ENCODE measurements around the gene FCRL6. TPM values are rescaled to one million over a fixed set of nuclear protein-coding genes. Genes with fewer than 3 reads are reported as not detected.

The FCRL6 gene
- total RNA-seq, 1 experiment from 2014 or later: not detected

DNA sequence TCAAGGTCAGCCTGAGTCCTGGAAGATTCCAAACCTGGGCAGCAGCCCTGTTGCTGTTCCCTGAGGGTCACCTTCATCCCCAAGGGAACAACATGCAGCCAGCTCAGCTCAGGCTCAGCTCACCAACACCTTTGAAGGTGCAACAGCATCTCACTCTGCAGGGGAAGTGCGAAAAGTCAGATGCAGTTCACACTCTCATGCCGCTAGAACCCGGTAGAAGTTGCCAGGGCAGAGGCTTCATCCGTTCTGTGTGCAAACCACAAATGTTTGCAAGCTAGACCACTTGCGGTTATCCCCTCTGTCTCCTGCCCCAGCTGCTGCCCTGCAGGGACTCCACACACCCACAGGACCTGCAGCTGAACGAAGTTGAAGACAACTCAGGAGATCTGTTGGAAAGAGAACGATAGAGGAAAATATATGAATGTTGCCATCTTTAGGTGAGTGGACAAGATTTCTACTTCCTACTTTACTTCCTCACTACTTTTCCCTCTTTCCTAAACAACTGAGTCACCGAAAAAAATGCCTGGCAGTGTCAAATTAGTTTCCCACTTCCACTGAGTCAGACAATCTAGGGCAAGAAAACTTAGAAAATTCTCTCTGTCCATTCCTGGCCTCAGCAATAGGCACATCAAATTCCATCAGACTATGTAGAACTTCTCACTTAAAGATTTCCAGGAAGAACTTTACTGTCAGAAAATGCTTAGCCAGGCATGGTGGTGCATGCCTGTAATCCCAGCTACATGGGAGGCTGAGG, 1.8 kb upstream of the FCRL6 start:
- Mint-ChIP-seq H3K27ac (ENCODE audit: low read depth, unreplicated experiment) (no peak overlapping the region), H3K27me3 (ENCODE audit: insufficient read depth, unreplicated experiment) (no peaks in the 10 kb centered on the region), H3K4me1 (ENCODE audit: insufficient read depth, unreplicated experiment) (peaks cover 6% of the 10 kb centered on the region), H3K4me3 (ENCODE audit: unreplicated experiment) (no peak overlapping the region), H3K36me3 (ENCODE audit: insufficient read depth, unreplicated experiment) (no peaks in the 10 kb centered on the region), H3K9me3 (ENCODE audit: unreplicated experiment) (no peaks in the 10 kb centered on the region)
- intact Hi-C loops (cut with micrococcal nuclease): no loop called here
- DNase-seq (ENCODE audit: unreplicated experiment): no peak
- ChIA-PET CTCF (interaction anchor here (0.6 to 27.0 kb wide), 32 partner anchors 9 to 798 kb away, joined by 3 to 1396 read pairs (median 26); partner anchors contain the start of genes DUSP23, SLAMF8 and TAGLN2), POLR2A (interaction anchor here (3.7 kb wide), 1 partner anchor 91 kb away, joined by 57 read pairs; no protein-coding TSS in a partner anchor)
- BruUV-seq (replicated peaks): no TSS peak
- TF ChIP-seq CTCF (IDR thresholded peaks at IDR 0.05; ENCODE audit: unreplicated experiment): no peak

GRCh38 chr1:159803956-159804689, 2.0 kb downstream of the FCRL6 start:
- Mint-ChIP-seq H3K27me3 (ENCODE audit: insufficient read depth, unreplicated experiment) (no peaks in the 10 kb centered on the region), H3K4me1 (ENCODE audit: insufficient read depth, unreplicated experiment) (peaks cover 6% of the 10 kb centered on the region), H3K36me3 (ENCODE audit: insufficient read depth, unreplicated experiment) (no peaks in the 10 kb centered on the region), H3K9me3 (ENCODE audit: unreplicated experiment) (no peaks in the 10 kb centered on the region), H3K4me3 (ENCODE audit: unreplicated experiment) (no peak overlapping the region), H3K27ac (ENCODE audit: low read depth, unreplicated experiment) (no peak overlapping the region)
- TF ChIP-seq CTCF (IDR thresholded peaks at IDR 0.05; ENCODE audit: unreplicated experiment): no peak
- CTCF ChIA-PET: interaction anchor here (0.5 to 27.0 kb wide), 19 partner anchors 7 to 672 kb away, joined by 3 to 1396 read pairs (median 4); partner anchors contain the start of gene DUSP23
- POLR2A ChIA-PET: interaction anchor here (0.7 to 1.6 kb wide), 2 partner anchors 11 to 642 kb away, joined by 3 to 4 read pairs; no protein-coding TSS in a partner anchor
- intact Hi-C loops (cut with micrococcal nuclease): no loop called here
- no peak for DNase-seq (ENCODE audit: unreplicated experiment)
- BruUV-seq (replicated peaks): no TSS peak

DNA sequence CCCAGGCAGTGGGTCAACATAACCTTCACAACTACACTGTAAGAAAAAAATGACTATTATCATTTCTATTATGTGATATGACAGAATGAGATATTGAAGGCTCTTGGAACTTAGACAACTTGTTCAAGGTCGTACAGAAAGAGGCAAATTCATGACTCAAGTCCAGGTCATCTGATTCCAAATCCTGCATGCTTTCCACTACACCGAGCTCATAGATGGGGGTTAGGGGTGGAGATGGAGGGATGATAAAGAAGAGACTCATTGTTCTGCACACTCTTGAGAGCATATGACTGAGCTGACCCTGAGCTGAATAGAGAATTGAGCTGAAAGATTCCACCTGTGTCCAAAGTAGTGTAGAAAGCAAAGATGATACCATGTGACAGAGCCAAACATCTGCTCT, 2.8 kb downstream of the FCRL6 start:
- Mint-ChIP-seq H3K27me3 (ENCODE audit: insufficient read depth, unreplicated experiment) (no peaks in the 10 kb centered on the region), H3K4me1 (ENCODE audit: insufficient read depth, unreplicated experiment) (peaks cover 6% of the 10 kb centered on the region), H3K27ac (ENCODE audit: low read depth, unreplicated experiment) (no peak overlapping the region), H3K4me3 (ENCODE audit: unreplicated experiment) (no peak overlapping the region), H3K9me3 (ENCODE audit: unreplicated experiment) (no peaks in the 10 kb centered on the region), H3K36me3 (ENCODE audit: insufficient read depth, unreplicated experiment) (no peaks in the 10 kb centered on the region)
- DNase-seq (ENCODE audit: unreplicated experiment): no peak
- POLR2A ChIA-PET: interaction anchor here (0.7 kb wide), 1 partner anchor 643 kb away, joined by 3 read pairs; no protein-coding TSS in a partner anchor
- CTCF ChIA-PET: interaction anchor here (0.6 to 27.0 kb wide), 16 partner anchors 8 to 672 kb away, joined by 3 to 1396 read pairs (median 3); partner anchors contain the start of gene DUSP23
- no peak for TF ChIP-seq CTCF (IDR thresholded peaks at IDR 0.05; ENCODE audit: unreplicated experiment)
- intact Hi-C loops (cut with micrococcal nuclease): no loop called here
- no TSS peak for BruUV-seq (replicated peaks)

DNA sequence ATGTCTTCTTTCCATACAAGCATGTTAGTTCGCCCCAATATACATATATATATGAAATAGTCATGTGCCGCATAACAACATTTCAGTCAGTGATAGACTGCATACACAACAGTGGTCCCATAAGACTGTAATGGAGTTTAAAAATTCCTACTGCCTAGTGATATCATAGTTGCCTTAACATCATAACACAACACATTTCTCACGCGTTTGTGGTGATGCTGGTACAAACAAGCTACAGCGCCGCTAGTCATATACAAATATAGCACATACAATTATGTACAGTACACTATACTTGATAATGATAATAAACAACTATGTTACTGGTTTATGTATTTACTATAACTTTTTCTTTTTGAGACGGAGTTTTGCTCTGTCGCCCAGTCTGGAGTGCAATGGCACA, 13.8 kb downstream of the FCRL6 start:
- Mint-ChIP-seq H3K4me1 (ENCODE audit: insufficient read depth, unreplicated experiment) (peaks cover 11% of the 10 kb centered on the region), H3K9me3 (ENCODE audit: unreplicated experiment) (no peaks in the 10 kb centered on the region), H3K36me3 (ENCODE audit: insufficient read depth, unreplicated experiment) (no peaks in the 10 kb centered on the region), H3K27me3 (ENCODE audit: insufficient read depth, unreplicated experiment) (no peaks in the 10 kb centered on the region), H3K27ac (ENCODE audit: low read depth, unreplicated experiment) (no peak overlapping the region), H3K4me3 (ENCODE audit: unreplicated experiment) (no peak overlapping the region)
- ChIA-PET POLR2A (interaction anchor here (0.6 to 1.7 kb wide), 3 partner anchors 38 to 608 kb away, joined by 3 to 5 read pairs (median 3); no protein-coding TSS in a partner anchor), CTCF (interaction anchor here (0.5 to 27.0 kb wide), 3 partner anchors 17 to 660 kb away, joined by 3 to 1396 read pairs (median 28); no protein-coding TSS in a partner anchor)
- BruUV-seq (replicated peaks): no TSS peak
- intact Hi-C loops (cut with micrococcal nuclease): no loop called here
- no peak for TF ChIP-seq CTCF (IDR thresholded peaks at IDR 0.05; ENCODE audit: unreplicated experiment)
- DNase-seq (ENCODE audit: unreplicated experiment): no peak

Data from MCF 10A (cell line).